ENCODE results near the gene SOD2. TPM values are rescaled to one million over a fixed set of nuclear protein-coding genes. Genes with fewer than 3 reads are reported as not detected.
"Not testable (repeated sequence)": the region's sequence is repeated elsewhere in the genome, so short reads cannot be mapped to it uniquely, and the experiment has no call there.

Gene SOD2
- total RNA-seq, 1 experiment from 2014 or later, result 108 TPM

GRCh38 chr6:159720708-159721107 lies 27.7 kb upstream of the SOD2 start:
- DNase-seq (ENCODE audit: low read depth, low spot score), result peak; percentile 54
- in situ Hi-C loops (cut with HindIII; ENCODE audit: low pct_unique_long_range_greater_than_20kb, low sequenced_read_pairs), result no loop called here

- in situ Hi-C loops (cut with HindIII; ENCODE audit: low pct_unique_long_range_greater_than_20kb, low sequenced_read_pairs), result no loop called here
- no peak for DNase-seq (ENCODE audit: low read depth, low spot score)
These were observed 26.2 kb upstream of the SOD2 start for GRCh38 chr6:159719287-159719686.

- DNase-seq (ENCODE audit: low read depth, low spot score), result no peak
- in situ Hi-C loops (cut with HindIII; ENCODE audit: low pct_unique_long_range_greater_than_20kb, low sequenced_read_pairs), result no loop called here
These were observed 25.6 kb upstream of the SOD2 start for GRCh38 chr6:159718634-159719033.

GRCh38 chr6:159716247-159717096 lies 23.4 kb upstream of the SOD2 start:
- in situ Hi-C loops (cut with HindIII; ENCODE audit: low pct_unique_long_range_greater_than_20kb, low sequenced_read_pairs), result no loop called here
- peak; percentile 44 for DNase-seq (ENCODE audit: low read depth, low spot score)

GRCh38 chr6:159715605-159716004 lies 22.6 kb upstream of the SOD2 start:
- DNase-seq (ENCODE audit: low read depth, low spot score), result no peak
- in situ Hi-C loops (cut with HindIII; ENCODE audit: low pct_unique_long_range_greater_than_20kb, low sequenced_read_pairs), result no loop called here

GRCh38 chr6:159715166-159715565 lies 22.1 kb upstream of the SOD2 start:
- in situ Hi-C loops (cut with HindIII; ENCODE audit: low pct_unique_long_range_greater_than_20kb, low sequenced_read_pairs), result no loop called here
- no peak for DNase-seq (ENCODE audit: low read depth, low spot score)

GRCh38 chr6:159714404-159714803 lies 21.4 kb upstream of the SOD2 start:
- no peak for DNase-seq (ENCODE audit: low read depth, low spot score)
- in situ Hi-C loops (cut with HindIII; ENCODE audit: low pct_unique_long_range_greater_than_20kb, low sequenced_read_pairs), result no loop called here

GRCh38 chr6:159713984-159714383 lies 20.9 kb upstream of the SOD2 start:
- no peak for DNase-seq (ENCODE audit: low read depth, low spot score)
- in situ Hi-C loops (cut with HindIII; ENCODE audit: low pct_unique_long_range_greater_than_20kb, low sequenced_read_pairs), result no loop called here

GRCh38 chr6:159712389-159712788 lies 19.3 kb upstream of the SOD2 start:
- in situ Hi-C loops (cut with HindIII; ENCODE audit: low pct_unique_long_range_greater_than_20kb, low sequenced_read_pairs), result not testable (repeated sequence)

GRCh38 chr6:159710603-159711002 lies 17.6 kb upstream of the SOD2 start:
- in situ Hi-C loops (cut with HindIII; ENCODE audit: low pct_unique_long_range_greater_than_20kb, low sequenced_read_pairs); DNase-seq (ENCODE audit: low read depth, low spot score): not testable (repeated sequence)

More at GRCh38 chr6:159712389-159712788, 19.3 kb upstream of the SOD2 start:
- DNase-seq (ENCODE audit: low read depth, low spot score), result not testable (repeated sequence)

GRCh38 chr6:159701413-159701999 lies 8.5 kb upstream of the SOD2 start:
- peak; percentile 58 for DNase-seq (ENCODE audit: low read depth, low spot score)
- in situ Hi-C loops (cut with HindIII; ENCODE audit: low pct_unique_long_range_greater_than_20kb, low sequenced_read_pairs), result no loop called here

- DNase-seq (ENCODE audit: low read depth, low spot score), result no peak
- in situ Hi-C loops (cut with HindIII; ENCODE audit: low pct_unique_long_range_greater_than_20kb, low sequenced_read_pairs), result no loop called here
These were observed 7.9 kb upstream of the SOD2 start for GRCh38 chr6:159700970-159701369.

- in situ Hi-C loops (cut with HindIII; ENCODE audit: low pct_unique_long_range_greater_than_20kb, low sequenced_read_pairs), result no loop called here
- DNase-seq (ENCODE audit: low read depth, low spot score), result no peak
These were observed 2.9 kb upstream of the SOD2 start for GRCh38 chr6:159695984-159696383.

- DNase-seq (ENCODE audit: low read depth, low spot score), result no peak
- in situ Hi-C loops (cut with HindIII; ENCODE audit: low pct_unique_long_range_greater_than_20kb, low sequenced_read_pairs), result no loop called here
These were observed 979 bp upstream of the SOD2 start for GRCh38 chr6:159693894-159694545.

- peak; percentile 43 for DNase-seq (ENCODE audit: low read depth, low spot score)
- in situ Hi-C loops (cut with HindIII; ENCODE audit: low pct_unique_long_range_greater_than_20kb, low sequenced_read_pairs), result no loop called here
These were observed 526 bp downstream of the SOD2 start for GRCh38 chr6:159692303-159693127.

- DNase-seq (ENCODE audit: low read depth, low spot score), result no peak
- in situ Hi-C loops (cut with HindIII; ENCODE audit: low pct_unique_long_range_greater_than_20kb, low sequenced_read_pairs), result no loop called here
These were observed 1.1 kb downstream of the SOD2 start for GRCh38 chr6:159691963-159692287.

GRCh38 chr6:159691133-159691962 lies 1.7 kb downstream of the SOD2 start:
- in situ Hi-C loops (cut with HindIII; ENCODE audit: low pct_unique_long_range_greater_than_20kb, low sequenced_read_pairs), result no loop called here
- peak; percentile 78 for DNase-seq (ENCODE audit: low read depth, low spot score)
